Tibial nerve (tissue), 3 donors: ENCODE results near the gene NAA40.

Experiments
- CTCF ChIP-seq, 5 experiments: fragments of 200-600 bp in 3 of 5; fragments of 450-650 bp in 2 of 5; sonication (generic) in 3 of 5; IDR thresholded peaks; one replicate each; pipeline ENCODE4 v1.5.1; 2016 to 2019; ENCODE audit warnings: antibody characterized with exemption in 5 of 5, mild to moderate bottlenecking in 3 of 5, moderate library complexity in 2 of 5
- POLR2A ChIP-seq, 2 donors: fragments of 450-650 bp; IDR thresholded peaks; one replicate each; pipeline ENCODE4 v1.6.1; 2017; ENCODE audit warnings: antibody characterized with exemption in 2 of 2, mild to moderate bottlenecking in 2 of 2, moderate library complexity in 2 of 2

GRCh38 chr11:63944987-63945386 lies 6.2 kb downstream of the NAA40 start:
- no peak for TF ChIP-seq CTCF (IDR thresholded peaks at IDR 0.05)
- TF ChIP-seq POLR2A (IDR thresholded peaks at IDR 0.05): no peak
